IMR-90 (cell line): ENCODE data around the gene TMEM72. TPM values are rescaled to one million over a fixed set of nuclear protein-coding genes. Genes with fewer than 3 reads are reported as not detected.

Source experiments
- ATAC-seq: fragments of 200-7000 bp; cut with Tn5 transposase; 2 replicates; pipeline ENCODE4 v1.9.1; 2020; ENCODE audit warnings: low read depth, mild to moderate bottlenecking, moderate library complexity
- BruUV-seq: library from RNA; stranded (reverse); fragments of 400-500 nt; replicated peaks from 2 replicates; lab custom pipeline; 2021; lab: Mats Ljungman, UMichigan
- CTCF ChIA-PET: fragments of 300-600 bp; formaldehyde crosslinking; extraction: SDS; loops from one replicate; lab custom pipeline; 2021; ENCODE audit warnings: antibody characterized with exemption; lab: Yijun Ruan, JAX
- POLR2A ChIA-PET: fragments of 300-600 bp; sonication (Branson Sonifier 250); formaldehyde crosslinking; loops from one replicate; lab custom pipeline; 2022; ENCODE audit warnings: antibody characterized with exemption; ENCODE audit not compliant: unreplicated experiment; lab: Charles Lee
- DNase-seq: peaks from one replicate; pipeline ENCODE4 v3.0.0; 2013
- H2AFZ ChIP-seq: replicated peaks from 2 replicates; pipeline ENCODE3; 2013; ENCODE audit warnings: low read length, mild to moderate bottlenecking; ENCODE audit not compliant: poor library complexity
- H2AK5ac ChIP-seq: 2 replicates; pipeline ENCODE4 v1.6.1; 2013; ENCODE audit warnings: low read depth, low read length, inconsistent platforms
- H2AK9ac ChIP-seq: replicated peaks from 2 replicates; pipeline ENCODE3; 2013; ENCODE audit warnings: mild to moderate bottlenecking, low read depth, low read length, moderate library complexity; ENCODE audit not compliant: poor library complexity
- H2BK120ac ChIP-seq: 2 replicates; pipeline ENCODE4 v1.6.1; 2013; ENCODE audit warnings: low read depth, low read length, inconsistent platforms
- H2BK15ac ChIP-seq: 3 replicates; pipeline ENCODE4 v1.6.1; 2013; ENCODE audit warnings: low read depth, low read length, inconsistent platforms
- H2BK20ac ChIP-seq: 2 replicates; pipeline ENCODE4 v1.6.1; 2013; ENCODE audit warnings: low read depth, mild to moderate bottlenecking, inconsistent platforms, low read length, moderate library complexity
- H2BK5ac ChIP-seq: 2 replicates; pipeline ENCODE4 v1.6.1; 2013; ENCODE audit warnings: mild to moderate bottlenecking, low read depth, low read length, inconsistent platforms; ENCODE audit not compliant: poor library complexity, severe bottlenecking
- H3K14ac ChIP-seq: replicated peaks from 2 replicates; pipeline ENCODE4 v1.6.1; 2013; ENCODE audit warnings: low read depth, low read length, inconsistent platforms
- H3K18ac ChIP-seq: 2 replicates; pipeline ENCODE4 v1.6.1; 2013; ENCODE audit warnings: low read depth, low read length, control low read depth
- H3K23ac ChIP-seq: 2 replicates; pipeline ENCODE4 v1.6.1; 2013; ENCODE audit warnings: low read depth, low read length, inconsistent platforms
- H3K27ac ChIP-seq: 2 replicates; pipeline ENCODE4 v1.5.1; 2013; ENCODE audit warnings: mild to moderate bottlenecking, control low read depth, low read length; ENCODE audit not compliant: insufficient read depth
- H3K27me3 ChIP-seq: 2 replicates; pipeline ENCODE4 v1.6.1; 2013; ENCODE audit warnings: low read length; ENCODE audit not compliant: control insufficient read depth, insufficient read depth
- H3K36me3 ChIP-seq: 2 replicates; pipeline ENCODE4 v1.6.1; 2013; ENCODE audit warnings: low read length, mixed read lengths; ENCODE audit not compliant: control insufficient read depth, insufficient read depth
- H3K4ac ChIP-seq: 2 replicates; pipeline ENCODE4 v1.6.1; 2013; ENCODE audit warnings: low read depth, low read length, inconsistent platforms
- H3K4me1 ChIP-seq: 2 replicates; pipeline ENCODE4 v1.6.1; 2013; ENCODE audit warnings: low read length, mixed read lengths; ENCODE audit not compliant: control insufficient read depth, insufficient read depth
- H3K4me2 ChIP-seq: 2 replicates; pipeline ENCODE4 v1.6.1; 2013; ENCODE audit warnings: low read depth, mild to moderate bottlenecking, control low read depth, low read length, moderate library complexity
- H3K4me3 ChIP-seq: 2 replicates; pipeline ENCODE4 v1.5.1; 2013; ENCODE audit warnings: low read depth, mild to moderate bottlenecking, control low read depth, low read length, moderate library complexity; ENCODE audit not compliant: insufficient read depth
- H3K56ac ChIP-seq: 2 replicates; pipeline ENCODE4 v1.6.1; 2013; ENCODE audit warnings: low read length, inconsistent platforms; ENCODE audit not compliant: insufficient read depth; ENCODE audit errors: extremely low read depth
- H3K79me1 ChIP-seq, 2 experiments: 2 replicates each; pipeline ENCODE4 v1.6.1; 2013; ENCODE audit warnings: low read length in 2 of 2, inconsistent platforms in 1 of 2, low read depth in 1 of 2
- H3K9ac ChIP-seq: 2 replicates; pipeline ENCODE4 v1.6.1; 2013; ENCODE audit warnings: low read depth, low read length, control low read depth
- H3K9me1 ChIP-seq: 2 replicates; pipeline ENCODE4 v1.6.1; 2013; ENCODE audit warnings: low read length, inconsistent platforms; ENCODE audit not compliant: insufficient read depth
- H3K9me3 ChIP-seq: 2 replicates; pipeline ENCODE4 v1.6.1; 2013; ENCODE audit warnings: low read length; ENCODE audit not compliant: control insufficient read depth, insufficient read depth
- H4K20me1 ChIP-seq: 2 replicates; pipeline ENCODE4 v1.6.1; 2013; ENCODE audit warnings: low read length, inconsistent platforms; ENCODE audit not compliant: insufficient read depth
- H4K5ac ChIP-seq: 2 replicates; pipeline ENCODE4 v1.6.1; 2013; ENCODE audit warnings: mild to moderate bottlenecking, low read depth, low read length, control low read depth
- H4K8ac ChIP-seq, 2 experiments: 2 replicates each; pipeline ENCODE4 v1.6.1; 2013; ENCODE audit warnings: low read depth in 2 of 2, low read length in 2 of 2, control low read depth in 1 of 2, inconsistent platforms in 1 of 2
- H4K91ac ChIP-seq: 2 replicates; pipeline ENCODE4 v1.6.1; 2013; ENCODE audit warnings: low read depth, low read length, inconsistent platforms; ENCODE audit not compliant: insufficient read depth
- RFX5 ChIP-seq: IDR thresholded peaks from 2 replicates; pipeline ENCODE4 v1.8.0; 2012; ENCODE audit warnings: low read depth, mild to moderate bottlenecking, low read length, moderate library complexity
- WGBS, 2 experiments: methylation state at CpG; one replicate each; pipeline versions ENCODE4 v1.1.5 to v1.1.7; 2013; ENCODE audit warnings: missing lambda C conversion rate in 2 of 2; ENCODE audit not compliant: insufficient read length in 1 of 2; ENCODE audit errors: extremely low coverage in 2 of 2; 5-methylcytosine and 5-hydroxymethylcytosine counted together
- dilution Hi-C: fragments of 300-500 bp; cut with HindIII; formaldehyde crosslinking; loops from one replicate; pipeline ENCODE4 v1.14.3; 2018; ENCODE audit warnings: low sequenced_read_pairs; ENCODE audit not compliant: unreplicated experiment
- in situ Hi-C: fragments of 300-500 bp; cut with MboI; formaldehyde crosslinking; loops from 3 replicates; pipeline ENCODE4 v1.14.3; 2019; ENCODE audit warnings: low sequenced_read_pairs, inconsistent platforms, mixed read lengths
- intact Hi-C: fragments of 100-400 bp; cut with micrococcal nuclease; formaldehyde crosslinking; loops from 2 replicates; pipeline ENCODE4 v1.10.0; 2022
- polyA plus RNA-seq, 3 experiments: library from polyadenylated mRNA; depleted of rRNA; stranded (reverse); fragments of >200 nt; gene quantifications; 2 replicates each; pipeline ENCODE4 v1.2.3, GENCODE V29; 2012; ENCODE audit warnings: low replicate concordance in 1 of 3
- total RNA-seq: library from RNA; depleted of rRNA; stranded (reverse); fragments of >200 nt; gene quantifications from 2 replicates; pipeline ENCODE4 v1.2.3, GENCODE V29; 2012
- TF ChIP-seq, protein P1 (sequence below): conservative IDR thresholded peaks from 2 replicates; pipeline ENCODE4 v1.5.1; 2012; ENCODE audit warnings: mild to moderate bottlenecking, low read depth, low read length, improper control_type of control experiment
- TF ChIP-seq, protein P2 (sequence below): fragments of 150-350 bp; IDR thresholded peaks from 2 replicates; pipeline ENCODE4 v1.6.1; 2016; ENCODE audit warnings: low read depth, mild to moderate bottlenecking, low read length, moderate library complexity, borderline replicate concordance

The TMEM72 gene
- total and polyA plus RNA-seq, 2 of the 4 experiments (the other 2 are of a cell fraction): not detected

DNA sequence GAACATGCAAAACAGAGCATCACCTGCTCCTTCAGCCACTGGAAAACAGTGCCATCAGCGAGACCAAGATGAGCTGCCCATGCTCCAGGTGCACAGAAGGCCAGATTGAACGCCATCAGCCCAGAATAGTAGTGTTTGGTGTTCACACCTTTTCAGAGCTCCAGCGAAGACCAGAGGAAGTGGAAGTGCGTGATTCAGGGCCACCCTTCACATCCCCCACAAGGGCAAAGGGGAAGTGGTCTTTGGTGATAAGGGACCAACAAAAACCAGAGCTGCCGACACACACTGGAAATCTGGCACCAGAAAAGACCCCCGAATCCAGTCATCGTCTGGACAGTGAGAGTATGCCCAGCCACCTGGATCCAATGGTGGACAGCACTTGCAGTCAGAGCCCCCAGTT is 29.5 kb upstream of the TMEM72 start:
- Histone ChIP-seq H3K9ac (no peak overlapping the region), H2AK9ac (no peak overlapping the region), H3K4me3 (no peak overlapping the region), H3K27me3 (peaks cover 37% of the 10 kb centered on the region), H3K18ac (no peak overlapping the region), H3K36me3 (no peaks in the 10 kb centered on the region), H4K8ac (no peak overlapping the region), H3K14ac (no peak overlapping the region), H3K27ac (no peak overlapping the region), H3K56ac (no peak overlapping the region), H2AK5ac (no peak overlapping the region), H2BK20ac (no peak overlapping the region), H3K23ac (no peak overlapping the region), H2BK5ac (no peak overlapping the region), H4K91ac (no peak overlapping the region), H3K9me1 (no peaks in the 10 kb centered on the region; the same call in 1 of the 2 replicates), H3K79me1 (no peaks in the 10 kb centered on the region), H3K4me1 (peaks cover 6% of the 10 kb centered on the region), H2AFZ (no peak overlapping the region), H4K20me1 (no peaks in the 10 kb centered on the region), H3K4ac (no peak overlapping the region), H2BK120ac (no peak overlapping the region), H3K9me3 (no peaks in the 10 kb centered on the region), H4K5ac (no peak overlapping the region), H3K4me2 (no peak overlapping the region), H2BK15ac (no peak overlapping the region)
- dilution Hi-C loops (no loop called here), in situ Hi-C loops (no loop called here), intact Hi-C loops (no loop called here)
- ATAC-seq (no peak), DNase-seq (no peak)
- no TSS peak for BruUV-seq
- WGBS, 2 experiments: no CpG with 5 or more reads among the region's 7 CpGs
- ChIA-PET POLR2A (no interaction called here), CTCF (no interaction called here)
- TF ChIP-seq RFX5: no peak
- TF ChIP-seq, protein P1, sequence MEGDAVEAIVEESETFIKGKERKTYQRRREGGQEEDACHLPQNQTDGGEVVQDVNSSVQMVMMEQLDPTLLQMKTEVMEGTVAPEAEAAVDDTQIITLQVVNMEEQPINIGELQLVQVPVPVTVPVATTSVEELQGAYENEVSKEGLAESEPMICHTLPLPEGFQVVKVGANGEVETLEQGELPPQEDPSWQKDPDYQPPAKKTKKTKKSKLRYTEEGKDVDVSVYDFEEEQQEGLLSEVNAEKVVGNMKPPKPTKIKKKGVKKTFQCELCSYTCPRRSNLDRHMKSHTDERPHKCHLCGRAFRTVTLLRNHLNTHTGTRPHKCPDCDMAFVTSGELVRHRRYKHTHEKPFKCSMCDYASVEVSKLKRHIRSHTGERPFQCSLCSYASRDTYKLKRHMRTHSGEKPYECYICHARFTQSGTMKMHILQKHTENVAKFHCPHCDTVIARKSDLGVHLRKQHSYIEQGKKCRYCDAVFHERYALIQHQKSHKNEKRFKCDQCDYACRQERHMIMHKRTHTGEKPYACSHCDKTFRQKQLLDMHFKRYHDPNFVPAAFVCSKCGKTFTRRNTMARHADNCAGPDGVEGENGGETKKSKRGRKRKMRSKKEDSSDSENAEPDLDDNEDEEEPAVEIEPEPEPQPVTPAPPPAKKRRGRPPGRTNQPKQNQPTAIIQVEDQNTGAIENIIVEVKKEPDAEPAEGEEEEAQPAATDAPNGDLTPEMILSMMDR: no peak
- TF ChIP-seq, protein P2, sequence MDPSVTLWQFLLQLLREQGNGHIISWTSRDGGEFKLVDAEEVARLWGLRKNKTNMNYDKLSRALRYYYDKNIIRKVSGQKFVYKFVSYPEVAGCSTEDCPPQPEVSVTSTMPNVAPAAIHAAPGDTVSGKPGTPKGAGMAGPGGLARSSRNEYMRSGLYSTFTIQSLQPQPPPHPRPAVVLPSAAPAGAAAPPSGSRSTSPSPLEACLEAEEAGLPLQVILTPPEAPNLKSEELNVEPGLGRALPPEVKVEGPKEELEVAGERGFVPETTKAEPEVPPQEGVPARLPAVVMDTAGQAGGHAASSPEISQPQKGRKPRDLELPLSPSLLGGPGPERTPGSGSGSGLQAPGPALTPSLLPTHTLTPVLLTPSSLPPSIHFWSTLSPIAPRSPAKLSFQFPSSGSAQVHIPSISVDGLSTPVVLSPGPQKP: no peak
